IMR-90 (cell line): ENCODE data around the gene ZNF592. TPM values are rescaled to one million over a fixed set of nuclear protein-coding genes. Genes with fewer than 3 reads are reported as not detected.

Source experiments
- CTCF ChIP-seq: conservative IDR thresholded peaks from 2 replicates; pipeline ENCODE4 v1.5.1; 2012; ENCODE audit warnings: mild to moderate bottlenecking, low read depth, low read length, improper control_type of control experiment
- FOS ChIP-seq: fragments of 150-350 bp; IDR thresholded peaks from 2 replicates; pipeline ENCODE4 v1.6.1; 2016; ENCODE audit warnings: low read depth, low read length
- POLR2A ChIP-seq: IDR thresholded peaks from 2 replicates; pipeline ENCODE4 v1.6.1; 2012; ENCODE audit warnings: mild to moderate bottlenecking, low read depth, low read length
- polyA plus RNA-seq, 3 experiments: library from polyadenylated mRNA; depleted of rRNA; stranded (reverse); fragments of >200 nt; gene quantifications; 2 replicates each; pipeline ENCODE4 v1.2.3, GENCODE V29; 2012; ENCODE audit warnings: low replicate concordance in 1 of 3
- total RNA-seq: library from RNA; depleted of rRNA; stranded (reverse); fragments of >200 nt; gene quantifications from 2 replicates; pipeline ENCODE4 v1.2.3, GENCODE V29; 2012

Gene ZNF592
- total and polyA plus RNA-seq, 2 of the 4 experiments (the other 2 are of a cell fraction): 4.3 to 10.2 TPM

- no peak for TF ChIP-seq CTCF
- TF ChIP-seq POLR2A: no peak; the same call in 1 of the 2 replicates
- 0 out of 2 replicates have a peak, but pooled peaks have one; percentile 17 for TF ChIP-seq FOS
Measured at GRCh38 chr15:84747416-84748273, 747 bp upstream of the ZNF592 start (continued).
